CD4-positive, alpha-beta T cell treated with Interleukin-4 for 4 hours (primary cell): ENCODE measurements around the gene CD93.

Experiments used
- DNase-seq: peaks from one replicate; pipeline ENCODE4 v3.0.0-alpha.2; 2020

Gene CD93

DNA sequence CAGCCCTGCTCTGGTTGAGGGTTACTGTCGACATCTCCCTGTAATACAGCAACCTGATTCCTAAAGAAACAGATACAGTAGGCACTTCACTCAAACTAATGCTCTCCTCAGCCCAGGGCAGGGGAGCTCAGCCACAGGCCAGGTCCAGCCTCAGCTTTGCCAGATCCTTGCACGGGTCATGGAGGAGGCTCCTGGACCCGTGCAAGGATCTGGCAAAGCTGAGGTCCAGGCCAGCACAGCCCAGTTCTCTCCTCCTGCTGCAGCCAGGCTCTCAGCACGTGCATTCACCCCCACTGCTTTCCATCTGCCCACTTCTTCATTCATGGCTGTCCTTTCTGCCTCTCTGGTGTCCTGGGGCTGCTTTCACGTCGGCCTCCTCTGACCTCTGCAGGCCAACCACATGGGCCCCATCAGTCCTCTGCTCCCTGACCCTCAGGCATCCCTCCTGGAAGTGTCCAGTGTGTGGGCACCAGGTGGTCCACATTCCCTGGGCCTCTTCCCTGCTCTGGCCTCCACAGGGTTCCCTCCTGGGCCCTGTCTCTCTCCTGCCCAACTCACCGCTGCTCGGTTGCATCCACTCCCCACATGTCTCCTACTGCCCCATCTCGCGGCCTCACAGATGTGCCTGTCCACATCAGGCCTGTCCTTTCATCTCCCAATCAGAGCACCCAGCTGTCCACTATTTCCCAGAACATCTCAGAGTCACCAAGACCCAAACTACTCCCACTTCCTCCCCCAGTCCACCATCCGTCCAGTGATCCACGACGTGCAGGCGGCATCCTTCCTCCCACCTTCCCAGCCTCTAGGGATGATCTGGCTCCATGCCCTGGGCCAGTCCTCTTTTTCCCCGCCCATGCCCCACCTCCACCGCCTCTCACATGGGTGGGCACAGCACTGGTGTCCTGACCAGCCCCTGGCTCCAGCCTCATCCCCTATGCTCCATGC, 11.8 kb upstream of the CD93 start:
- no peak for DNase-seq

DNA sequence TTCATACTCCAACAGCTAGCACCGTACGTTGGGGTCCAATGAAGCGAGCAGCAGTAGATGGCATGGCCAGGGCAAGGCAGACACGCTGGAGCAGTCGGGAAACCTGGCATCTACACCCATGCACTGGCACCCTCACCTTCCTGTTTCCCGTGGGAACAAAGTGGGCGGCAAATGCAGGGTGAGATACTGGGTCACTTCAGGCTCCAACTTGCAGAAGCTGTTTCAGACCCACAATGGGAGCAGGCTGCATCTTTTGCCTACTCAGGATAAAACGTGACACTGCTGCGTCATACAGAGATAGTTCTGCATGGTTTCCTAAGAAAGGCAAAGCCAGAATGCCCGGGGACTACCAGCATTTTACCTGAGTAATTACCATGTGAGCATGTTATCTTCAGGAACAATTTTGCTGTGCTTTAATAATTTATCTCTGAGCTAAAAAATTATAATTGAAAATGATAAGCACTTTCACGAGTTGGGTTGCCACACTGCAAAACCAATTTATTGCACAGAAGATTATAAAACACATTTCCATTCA, 10.9 kb upstream of the CD93 start:
- DNase-seq = no peak

DNA sequence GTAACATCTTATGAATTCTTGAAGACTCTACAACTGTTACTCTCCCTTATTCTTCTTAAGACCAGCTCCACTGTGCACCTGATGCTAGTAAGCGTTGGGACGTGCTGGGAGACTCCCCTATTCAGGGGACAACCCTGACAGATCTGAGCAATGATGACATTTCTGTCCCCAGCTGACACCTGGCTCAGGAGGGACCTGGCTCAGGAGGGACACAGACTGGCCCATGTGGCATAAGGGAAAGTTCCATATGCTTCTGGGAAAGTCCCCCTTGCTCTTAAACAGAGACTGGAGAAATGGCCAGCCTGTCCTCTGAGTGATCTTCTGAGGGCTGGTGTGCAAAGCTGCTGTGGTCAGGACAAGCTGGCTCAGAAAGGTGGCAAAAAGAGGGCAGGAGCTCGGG, 10.0 kb upstream of the CD93 start:
- DNase-seq = no peak

DNA sequence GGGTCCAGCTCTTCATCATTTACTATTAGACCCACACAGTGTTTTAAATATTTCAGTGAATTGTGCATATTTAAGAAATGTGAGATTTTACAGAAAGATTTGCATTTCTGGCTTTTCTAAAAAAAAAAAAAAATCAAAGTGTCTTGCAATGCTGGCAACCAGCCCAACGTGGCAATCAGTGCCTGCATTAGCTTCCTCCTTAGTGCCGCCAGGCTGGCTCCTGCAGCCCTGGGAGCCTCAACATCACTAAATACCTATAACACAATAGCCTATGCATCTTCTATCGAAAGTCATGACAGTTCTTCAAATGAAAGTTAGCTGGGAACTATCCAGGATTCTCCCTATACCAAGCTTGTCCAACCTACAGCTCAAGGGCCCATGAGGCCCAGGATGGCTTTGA, 9.4 kb upstream of the CD93 start:
- no peak for DNase-seq

DNA sequence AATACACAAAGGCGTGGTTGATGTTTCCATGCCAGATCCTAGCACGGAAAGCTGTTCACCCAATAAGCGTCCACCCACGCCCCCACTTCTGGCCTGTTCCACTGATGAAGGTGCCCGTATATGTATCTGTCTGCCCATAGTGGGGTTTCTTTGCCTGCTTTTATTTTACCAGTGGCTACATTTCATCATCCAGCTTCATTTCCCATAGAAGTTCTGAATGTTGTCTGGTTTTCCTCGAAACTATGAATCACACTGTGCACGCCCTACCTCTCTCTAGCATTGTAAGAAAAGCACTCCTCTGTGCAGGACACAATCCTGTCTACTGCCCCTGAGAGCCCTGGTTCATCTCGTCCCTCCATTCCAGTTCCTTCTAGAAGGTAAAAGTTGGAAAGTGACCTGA, 8.8 kb upstream of the CD93 start:
- DNase-seq = no peak

DNA sequence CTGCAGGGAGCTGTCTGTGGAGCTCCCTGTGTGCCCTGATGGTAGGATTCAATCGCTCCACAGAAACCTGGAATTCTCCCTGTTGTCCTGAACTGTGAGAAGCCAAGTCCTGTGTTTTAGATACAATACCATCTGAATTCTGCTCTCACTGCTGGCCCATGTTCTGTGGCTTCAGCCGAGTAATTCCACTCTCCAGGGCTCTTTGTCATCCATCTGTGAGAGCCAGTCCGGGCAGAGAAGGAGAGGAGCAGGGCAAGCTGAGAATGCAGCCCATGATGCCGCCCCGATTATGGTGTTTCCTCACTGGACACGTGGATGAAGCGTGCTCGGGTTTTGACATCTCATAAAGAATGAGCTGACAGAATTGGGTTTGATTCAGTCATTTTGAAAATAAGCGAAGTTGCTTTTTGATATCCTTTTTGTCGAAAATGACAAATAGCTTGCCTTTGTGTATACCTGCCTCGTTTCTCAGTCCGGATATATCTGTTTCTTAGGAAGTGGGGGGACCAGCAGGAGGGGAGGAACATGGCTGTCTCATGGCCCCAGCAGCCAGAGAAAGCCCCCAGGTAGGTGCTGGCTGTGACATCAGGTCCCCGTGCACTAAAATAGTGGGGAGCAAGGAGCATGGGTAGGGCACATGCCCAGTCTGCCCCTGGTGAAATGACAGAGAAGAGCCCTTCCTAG, 8.2 kb upstream of the CD93 start:
- DNase-seq = no peak

DNA sequence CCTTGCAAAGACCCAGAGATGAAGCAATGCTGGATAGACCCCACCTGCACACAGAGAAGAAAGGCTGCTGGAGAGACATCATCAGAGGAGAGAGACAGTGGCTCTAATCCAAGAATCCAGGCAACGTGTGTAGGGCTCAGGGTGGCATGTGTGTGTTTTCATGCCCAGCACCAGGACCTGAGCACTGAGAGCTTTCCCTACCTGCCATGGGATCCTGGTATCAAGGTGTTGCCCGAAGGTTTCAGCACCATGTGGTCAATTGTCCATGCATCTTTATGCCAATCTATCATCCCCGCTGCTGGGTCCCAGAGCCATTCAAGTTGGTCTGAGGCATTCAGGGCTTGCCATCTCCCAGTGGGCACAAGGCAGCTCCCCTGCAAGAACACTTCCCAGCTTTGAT, 7.5 kb upstream of the CD93 start:
- no peak for DNase-seq

DNA sequence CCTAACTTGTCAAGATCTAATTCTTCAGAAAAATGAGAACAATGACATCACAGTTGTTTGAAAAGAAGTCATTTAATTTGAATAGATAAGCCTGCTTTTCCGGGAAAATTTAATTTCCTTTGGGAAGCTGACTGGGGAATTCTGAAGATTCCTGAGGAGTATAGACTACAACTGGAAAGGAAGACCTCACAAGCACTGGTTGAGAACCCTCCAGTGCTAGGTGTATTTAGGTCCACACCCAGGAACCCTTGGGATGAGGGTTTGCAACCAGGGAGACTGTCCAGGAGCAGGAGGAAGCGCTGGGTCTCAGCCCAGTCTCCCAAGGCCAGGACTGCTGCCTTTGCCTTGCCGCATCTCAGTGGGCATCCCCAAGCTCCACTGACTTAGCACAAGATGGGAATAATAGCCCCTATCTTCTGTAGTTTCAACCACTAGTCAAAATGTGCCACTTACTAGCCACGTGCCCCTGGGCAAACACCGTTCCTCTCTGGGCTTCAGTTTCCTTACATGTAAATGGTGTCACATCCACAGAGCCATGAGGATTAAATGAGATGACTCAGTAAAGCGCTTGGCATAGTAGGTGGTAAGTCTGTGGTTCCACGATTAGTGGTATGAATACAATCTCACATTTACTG, 6.9 kb upstream of the CD93 start:
- no peak for DNase-seq

DNA sequence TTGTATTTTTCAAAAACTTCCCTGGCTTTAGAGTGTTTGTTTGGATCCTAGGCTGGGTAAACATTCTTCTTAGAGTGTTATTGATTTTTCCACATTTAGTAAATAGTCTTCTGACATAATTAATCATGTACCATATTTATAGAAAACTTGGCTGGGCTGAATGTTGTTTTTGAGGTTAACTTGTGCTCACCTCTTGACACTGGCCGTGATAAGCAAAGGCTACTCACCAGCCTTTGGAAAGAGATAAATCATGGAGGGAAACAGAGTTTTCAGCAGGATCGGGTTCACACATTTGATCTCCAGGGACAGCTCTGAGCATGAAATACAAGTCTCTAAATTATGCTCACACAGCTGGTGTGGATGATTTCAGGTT, 6.2 kb upstream of the CD93 start:
- DNase-seq = no peak

DNA sequence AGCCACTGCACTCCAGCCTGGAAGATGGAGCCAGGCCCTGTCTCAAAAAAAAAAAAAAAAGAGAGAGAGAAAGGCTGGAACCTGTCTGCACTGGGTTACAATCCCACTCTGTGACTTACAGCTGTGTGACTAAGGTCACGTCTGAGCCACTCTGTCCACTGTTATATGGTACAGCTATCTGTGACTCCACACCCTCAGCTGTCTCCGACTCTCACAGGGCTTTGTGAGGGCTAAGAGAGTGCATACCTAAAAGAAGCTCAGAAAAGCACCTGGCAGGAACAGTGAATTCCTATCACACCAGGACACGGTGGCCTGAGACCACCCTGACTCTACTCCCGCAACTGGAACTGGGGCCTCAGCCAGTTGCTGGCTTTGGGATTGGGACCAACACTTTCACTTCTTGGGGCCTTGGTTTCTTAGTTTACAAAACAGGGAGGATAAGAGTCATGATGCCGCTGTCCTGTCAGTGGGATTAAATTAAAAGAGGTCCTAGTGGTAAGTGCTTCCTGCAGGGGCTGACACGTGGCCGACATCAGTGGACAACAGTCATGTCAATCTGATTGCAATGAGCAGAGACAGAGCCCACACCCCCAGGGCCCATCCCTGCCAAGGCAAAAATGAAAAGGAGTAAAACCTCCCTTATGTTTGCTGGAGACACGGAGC, 5.7 kb upstream of the CD93 start:
- DNase-seq = no peak

DNA sequence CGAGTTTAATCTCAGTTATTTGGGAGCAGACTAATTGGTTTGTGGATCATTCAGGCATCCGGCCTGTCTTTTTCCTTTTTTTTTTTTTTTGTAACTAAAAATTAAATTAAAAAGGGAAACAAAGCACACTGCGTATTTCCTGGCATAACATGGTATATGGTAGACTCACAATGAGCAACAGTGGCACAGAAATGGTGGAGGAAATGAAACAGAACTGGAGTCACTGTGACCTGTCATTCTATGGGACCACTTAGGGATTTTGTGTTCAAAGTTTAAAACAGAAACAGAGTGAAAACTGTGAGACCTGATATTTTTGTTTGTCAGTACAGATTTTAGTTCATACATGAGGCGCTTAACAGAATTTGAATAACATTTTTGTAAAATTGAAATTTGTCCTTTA, 4.8 kb upstream of the CD93 start:
- DNase-seq = no peak

DNA sequence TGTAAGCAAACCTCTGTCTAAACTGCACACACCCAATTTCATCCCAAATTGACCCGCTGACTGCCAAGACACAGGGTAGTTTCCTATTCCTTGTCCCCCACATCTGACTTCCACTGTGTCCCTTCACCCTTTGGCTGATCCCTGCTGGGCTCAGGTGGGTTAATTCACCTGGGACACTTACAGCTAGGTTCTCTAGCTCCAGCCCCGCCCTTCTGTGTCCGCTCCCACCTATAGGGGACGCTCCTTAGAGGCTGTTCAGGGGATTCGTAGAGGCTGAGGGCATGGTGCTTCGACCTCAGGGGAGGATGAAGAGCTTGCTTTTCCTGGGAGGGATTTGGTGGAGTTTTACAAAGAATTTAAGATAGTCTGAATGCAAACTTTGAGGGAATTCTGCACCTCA, 4.0 kb upstream of the CD93 start:
- DNase-seq = no peak

DNA sequence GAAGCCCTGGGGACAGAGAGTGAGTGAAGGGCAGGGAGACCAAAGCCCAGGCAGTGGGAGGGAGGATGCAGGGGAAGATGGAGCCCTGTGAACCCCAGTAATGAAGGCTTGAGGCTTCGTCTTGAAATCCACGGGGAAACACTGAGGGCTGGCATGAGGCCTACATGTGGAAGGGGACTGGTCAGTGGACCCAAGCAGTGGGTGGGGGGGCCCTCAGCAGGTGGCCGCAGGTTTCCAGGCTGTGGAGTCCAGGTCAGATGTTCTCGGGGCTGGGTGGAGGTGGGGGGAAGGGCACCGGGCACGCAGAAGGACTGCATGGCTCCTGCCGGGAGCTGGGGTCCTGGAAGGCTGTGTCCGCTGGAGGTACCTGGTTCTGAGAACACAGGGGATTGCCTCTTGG, 2.7 kb upstream of the CD93 start:
- no peak for DNase-seq

DNA sequence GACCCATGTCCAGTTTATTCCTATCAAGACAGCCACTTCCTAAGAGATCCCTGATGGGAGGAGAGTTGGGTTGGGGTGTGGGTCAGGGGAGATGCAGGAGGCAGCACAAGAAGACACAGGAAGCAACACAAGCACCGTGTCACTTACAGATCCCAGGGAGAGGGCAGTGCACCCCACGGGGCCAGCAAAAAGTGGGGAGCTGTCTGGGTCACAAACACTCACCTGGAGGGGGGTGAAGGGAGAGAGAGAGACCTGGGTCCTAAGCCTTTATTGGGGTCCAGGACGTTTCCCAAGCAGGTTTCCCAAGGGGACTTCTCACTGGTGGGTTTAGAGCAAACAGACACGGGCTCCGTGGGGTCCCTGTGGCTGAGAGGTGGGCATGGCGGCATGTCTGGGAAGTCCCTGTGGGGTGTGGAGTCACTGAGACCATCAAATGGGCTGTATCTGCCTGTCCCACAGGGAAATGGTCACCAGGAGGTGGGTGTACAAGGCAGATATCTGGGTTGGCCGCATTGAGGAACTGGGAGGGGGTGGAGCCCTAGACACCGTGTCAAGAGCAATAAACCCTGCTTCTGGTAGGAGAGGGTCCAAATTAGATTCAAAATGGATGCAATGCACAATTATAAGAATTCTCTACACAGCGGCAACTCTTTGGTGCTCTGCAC, 1.6 kb upstream of the CD93 start:
- peak; percentile 6 for DNase-seq

DNA sequence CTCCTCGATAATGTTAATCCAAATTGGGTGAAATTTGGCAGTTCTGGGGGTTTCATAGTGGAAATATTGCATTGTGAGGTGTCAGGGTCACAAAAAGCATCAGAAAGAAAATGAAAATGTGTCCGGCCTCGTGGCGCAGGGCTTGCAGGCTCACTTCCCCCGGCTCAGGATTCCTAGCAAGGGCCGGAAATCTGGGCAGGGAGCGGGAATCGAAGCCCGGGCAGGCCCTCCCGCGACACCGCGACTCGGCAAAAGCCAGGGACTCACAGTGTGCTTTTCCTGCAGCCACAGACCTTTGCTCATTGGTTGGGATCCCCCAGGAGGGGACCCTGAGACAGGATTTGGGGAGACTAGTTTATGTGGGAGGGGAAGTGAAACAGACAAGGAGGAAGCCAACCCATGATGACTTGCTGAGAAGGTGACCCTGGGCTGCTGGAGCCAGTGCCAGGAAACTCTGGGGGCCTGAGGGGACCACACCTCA, 847 bp upstream of the CD93 start:
- DNase-seq = peak; percentile 6

DNA sequence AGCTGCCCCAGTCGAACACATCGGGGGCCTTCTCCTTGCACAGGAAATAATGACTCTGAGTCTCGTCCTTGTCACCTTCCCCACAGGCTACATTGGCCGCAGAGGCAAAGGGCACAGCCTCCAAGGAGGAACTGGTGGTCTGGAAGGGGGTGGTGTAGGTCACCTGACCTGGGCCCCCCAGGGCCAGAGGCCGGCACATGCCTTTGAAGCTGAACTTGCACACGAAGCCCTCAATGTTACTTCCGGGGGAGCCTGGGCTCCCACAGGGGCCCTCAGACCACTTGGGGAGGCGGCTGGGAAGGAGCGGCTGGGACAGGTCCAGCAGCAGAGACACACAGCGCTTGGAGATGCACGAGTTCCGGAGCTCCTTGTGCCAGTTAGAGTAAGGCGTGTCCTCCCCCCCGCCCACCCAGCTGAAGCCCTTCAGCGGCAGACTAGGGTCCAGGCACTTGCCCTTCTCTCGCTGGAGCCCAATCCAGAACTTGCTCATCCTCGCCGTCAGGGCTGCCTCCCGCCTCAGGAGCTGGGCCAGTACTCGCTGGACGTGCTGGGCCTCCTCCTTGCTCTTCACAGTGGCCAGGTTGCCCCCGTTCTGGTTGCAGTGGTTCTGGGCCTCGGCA, 578 bp downstream of the CD93 start:
- DNase-seq = no peak

DNA sequence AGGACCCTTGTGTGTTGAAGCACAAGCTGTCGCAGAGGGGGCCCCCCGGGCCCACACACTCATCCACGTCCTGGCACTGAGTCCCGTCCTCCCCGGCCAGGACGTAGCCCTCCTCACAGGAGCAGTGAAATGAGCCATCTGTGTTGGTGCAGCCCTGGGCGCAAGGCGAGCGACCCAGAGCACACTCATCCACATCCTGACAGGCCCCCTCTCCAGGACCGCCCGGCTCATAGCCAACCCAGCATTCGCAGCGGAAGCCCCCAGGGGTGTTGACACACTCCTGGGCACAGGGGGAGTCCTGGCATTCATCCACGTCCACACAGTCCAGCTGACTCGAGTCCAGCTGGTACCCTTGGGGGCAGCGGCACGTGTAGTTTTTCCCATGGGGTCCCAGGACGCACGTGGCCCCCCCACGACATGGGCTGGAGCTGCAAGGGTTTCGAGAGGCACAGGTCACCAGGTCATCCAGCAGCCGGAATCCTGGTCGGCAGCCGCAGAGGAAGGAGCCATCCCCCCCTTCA, 1.2 kb downstream of the CD93 start:
- no peak for DNase-seq

DNA sequence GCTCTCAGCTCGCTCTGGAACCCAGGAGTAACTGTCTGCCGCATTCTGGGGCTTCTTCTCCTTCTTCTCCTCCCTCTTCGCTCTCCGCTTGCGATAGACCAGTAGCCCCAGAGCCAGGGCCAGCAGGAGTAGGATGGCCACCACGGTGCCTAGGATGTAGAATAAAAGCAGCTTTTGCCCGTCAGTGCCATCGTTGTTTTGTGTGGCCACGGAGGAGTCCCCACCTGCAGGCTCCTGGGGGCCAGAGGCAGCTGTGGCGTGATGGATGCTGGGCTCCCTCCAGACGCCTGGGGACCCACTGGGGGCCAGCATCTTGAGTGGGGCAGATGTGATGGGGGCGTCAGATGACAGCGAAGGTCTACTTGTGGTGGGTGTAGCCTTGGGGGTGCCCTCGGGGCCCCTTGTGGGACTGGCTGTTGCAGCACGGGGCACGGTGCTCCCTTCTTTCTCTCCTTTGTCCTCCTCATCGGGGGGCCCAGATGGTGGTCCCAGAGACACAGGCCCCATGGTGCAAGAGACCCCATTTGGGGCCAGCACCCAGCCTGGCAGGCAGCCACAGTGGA, 1.8 kb downstream of the CD93 start:
- DNase-seq = no peak

DNA sequence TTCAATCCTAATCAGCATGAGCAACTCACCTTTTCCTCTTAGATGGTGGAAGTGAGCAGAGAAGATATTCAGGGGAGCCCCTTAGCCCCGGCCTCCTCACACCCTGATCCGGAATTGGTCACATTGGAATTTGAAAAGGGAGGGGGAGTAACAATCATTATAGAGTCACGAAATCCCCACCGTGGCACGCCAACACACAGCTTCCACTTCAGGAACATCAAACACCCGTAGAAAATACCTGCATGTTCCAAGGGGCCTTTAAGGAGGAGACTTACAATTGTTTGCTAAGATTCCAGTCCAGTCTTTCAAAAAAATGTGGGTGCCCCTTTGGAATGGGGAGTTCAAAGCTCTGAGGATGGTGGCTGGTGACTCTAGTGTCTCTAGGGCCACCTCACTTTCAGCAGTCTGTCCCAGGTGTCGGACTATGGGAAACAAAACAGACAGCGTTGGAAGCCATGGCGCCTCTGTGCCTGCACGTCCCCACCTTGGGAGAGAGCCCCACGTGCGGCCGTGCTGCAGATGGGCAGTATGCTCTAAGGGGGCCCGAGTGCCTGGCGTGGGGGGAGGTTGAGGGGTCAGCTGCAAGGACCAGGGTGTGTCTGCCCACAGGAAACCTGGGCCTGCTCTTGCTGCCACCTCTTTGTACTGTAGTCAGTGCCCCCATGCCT, 2.4 kb downstream of the CD93 start:
- DNase-seq = no peak

DNA sequence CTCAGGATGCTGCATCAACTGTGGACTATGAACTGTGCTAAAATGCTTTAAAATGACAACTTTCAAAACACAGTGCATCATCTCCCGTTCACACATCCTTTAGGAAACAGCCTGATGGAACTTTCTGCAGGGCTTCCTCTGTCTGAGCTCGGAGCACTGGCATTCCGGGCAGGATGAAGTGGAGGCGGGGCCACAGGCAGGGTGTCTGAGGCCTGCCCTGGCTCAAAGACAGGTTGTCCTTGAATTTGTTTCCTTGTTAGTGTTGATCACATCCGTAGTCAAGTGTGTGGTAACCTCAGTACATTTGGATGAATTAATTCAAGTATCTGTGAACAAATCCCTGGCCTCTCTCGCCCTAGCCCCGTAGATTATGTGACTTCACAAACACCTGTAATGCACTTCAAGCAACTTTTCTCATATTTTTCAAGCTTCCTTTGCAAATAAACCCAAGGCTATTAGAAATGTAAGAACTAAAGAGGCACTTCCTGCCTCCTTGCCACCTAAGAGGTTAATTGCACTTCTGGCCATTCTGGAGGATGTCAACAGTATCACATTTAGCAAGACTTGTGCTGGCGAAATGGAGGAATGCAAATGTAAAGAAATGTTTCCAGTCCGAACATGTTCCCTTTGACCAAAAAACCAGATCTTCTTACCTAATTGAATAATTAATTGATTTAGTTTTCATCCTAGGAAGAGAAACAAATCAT, 3.1 kb downstream of the CD93 start:
- no peak for DNase-seq
